Prostate gland (tissue), 2 donors: ENCODE measurements around the gene DCST1. TPM values are rescaled to one million over a fixed set of nuclear protein-coding genes. Genes with fewer than 3 reads are reported as not detected.

Source experiments
- DNase-seq: peaks from one replicate; pipeline ENCODE4 v3.0.0-alpha.2; 2019; ENCODE audit warnings: low spot score
- H3K27ac ChIP-seq, 2 donors: fragments of 200-600 bp; sonication (generic); 2 replicates each; pipeline ENCODE4 v1.5.1; 2017 to 2019
- H3K27me3 ChIP-seq: fragments of 200-600 bp; sonication (generic); replicated peaks from 2 replicates; pipeline ENCODE4 v1.5.1; 2019; ENCODE audit not compliant: insufficient read depth
- H3K36me3 ChIP-seq, 2 donors: fragments of 200-600 bp; sonication (generic); 1 replicate in 1 of 2; 2 replicates in 1 of 2; pipeline versions ENCODE4 v1.5.1 to v1.8.1; 2017 to 2019
- H3K4me1 ChIP-seq: fragments of 200-600 bp; sonication (generic); replicated peaks from 2 replicates; pipeline ENCODE4 v1.5.1; 2019
- H3K4me3 ChIP-seq, 2 donors: fragments of 200-600 bp; sonication (generic); 2 replicates each; pipeline ENCODE4 v1.5.1; 2017 to 2019
- H3K9me3 ChIP-seq: fragments of 200-600 bp; sonication (generic); 2 replicates; pipeline ENCODE4 v1.5.1; 2017
- POLR2A ChIP-seq: fragments of 450-650 bp; IDR thresholded peaks from one replicate; pipeline ENCODE4 v1.6.1; 2016; ENCODE audit warnings: antibody characterized with exemption, mild to moderate bottlenecking
- POLR2AphosphoS5 ChIP-seq: sonication (generic); formaldehyde crosslinking; IDR thresholded peaks from one replicate; pipeline ENCODE4 v1.6.1; 2017; ENCODE audit warnings: antibody characterized with exemption
- WGBS: methylation state at CpG from one replicate; pipeline ENCODE4 v1.1.5; 2018; 5-methylcytosine and 5-hydroxymethylcytosine counted together
- intact Hi-C: fragments of 100-400 bp; cut with DNase I; formaldehyde crosslinking; loops from one replicate; pipeline ENCODE4 v1.14.2; 2022
- total RNA-seq, 2 donors: library from RNA; depleted of rRNA; stranded (reverse); fragments of >200 nt; gene quantifications; one replicate each; pipeline ENCODE4 v1.1.0, GENCODE V29; 2016
- TF ChIP-seq, protein P1 (sequence below), 4 experiments: fragments of 200-600 bp in 2 of 4; fragments of 450-650 bp in 2 of 4; sonication (generic) in 2 of 4; IDR thresholded peaks; 1 replicate in 3 of 4; 2 replicates in 1 of 4; pipeline ENCODE4 v1.5.1; 2016 to 2019; ENCODE audit warnings: antibody characterized with exemption in 4 of 4, mild to moderate bottlenecking in 2 of 4, moderate library complexity in 2 of 4

Gene DCST1
- total RNA-seq, 2 donors from 2014 or later: 0.51 TPM; not detected in 1

GRCh38 chr1:155057104-155057503 is 23.5 kb downstream of the DCST1 start:
- Histone ChIP-seq H3K36me3 (peaks cover 0 to 16% of the 10 kb centered on the region in 2 donors), H3K4me1 (no peaks in the 10 kb centered on the region), H3K27ac (no peak overlapping the region), H3K9me3 (no peaks in the 10 kb centered on the region), H3K27me3 (no peaks in the 10 kb centered on the region), H3K4me3 (no peak overlapping the region)
- intact Hi-C loops: no loop called here
- TF ChIP-seq, protein P1, sequence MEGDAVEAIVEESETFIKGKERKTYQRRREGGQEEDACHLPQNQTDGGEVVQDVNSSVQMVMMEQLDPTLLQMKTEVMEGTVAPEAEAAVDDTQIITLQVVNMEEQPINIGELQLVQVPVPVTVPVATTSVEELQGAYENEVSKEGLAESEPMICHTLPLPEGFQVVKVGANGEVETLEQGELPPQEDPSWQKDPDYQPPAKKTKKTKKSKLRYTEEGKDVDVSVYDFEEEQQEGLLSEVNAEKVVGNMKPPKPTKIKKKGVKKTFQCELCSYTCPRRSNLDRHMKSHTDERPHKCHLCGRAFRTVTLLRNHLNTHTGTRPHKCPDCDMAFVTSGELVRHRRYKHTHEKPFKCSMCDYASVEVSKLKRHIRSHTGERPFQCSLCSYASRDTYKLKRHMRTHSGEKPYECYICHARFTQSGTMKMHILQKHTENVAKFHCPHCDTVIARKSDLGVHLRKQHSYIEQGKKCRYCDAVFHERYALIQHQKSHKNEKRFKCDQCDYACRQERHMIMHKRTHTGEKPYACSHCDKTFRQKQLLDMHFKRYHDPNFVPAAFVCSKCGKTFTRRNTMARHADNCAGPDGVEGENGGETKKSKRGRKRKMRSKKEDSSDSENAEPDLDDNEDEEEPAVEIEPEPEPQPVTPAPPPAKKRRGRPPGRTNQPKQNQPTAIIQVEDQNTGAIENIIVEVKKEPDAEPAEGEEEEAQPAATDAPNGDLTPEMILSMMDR (IDR thresholded peaks at IDR 0.05): no peak
- no peak for TF ChIP-seq POLR2A
- no peak for TF ChIP-seq POLR2AphosphoS5
- DNase-seq: no peak
- WGBS: 94% methylated on average over 8 of the region's 8 CpGs

GRCh38 chr1:155057788-155058211 is 24.2 kb downstream of the DCST1 start:
- Histone ChIP-seq H3K27me3 (no peaks in the 10 kb centered on the region), H3K36me3 (peaks cover 0 to 16% of the 10 kb centered on the region in 2 donors), H3K27ac (no peak overlapping the region), H3K9me3 (no peaks in the 10 kb centered on the region), H3K4me3 (no peak overlapping the region), H3K4me1 (peaks cover 4% of the 10 kb centered on the region)
- TF ChIP-seq, protein P1 (IDR thresholded peaks at IDR 0.05): no peak
- TF ChIP-seq POLR2A (no peak), POLR2AphosphoS5 (no peak)
- WGBS: 95% methylated on average over 7 of the region's 13 CpGs
- intact Hi-C loops: no loop called here
- DNase-seq: no peak

DNA sequence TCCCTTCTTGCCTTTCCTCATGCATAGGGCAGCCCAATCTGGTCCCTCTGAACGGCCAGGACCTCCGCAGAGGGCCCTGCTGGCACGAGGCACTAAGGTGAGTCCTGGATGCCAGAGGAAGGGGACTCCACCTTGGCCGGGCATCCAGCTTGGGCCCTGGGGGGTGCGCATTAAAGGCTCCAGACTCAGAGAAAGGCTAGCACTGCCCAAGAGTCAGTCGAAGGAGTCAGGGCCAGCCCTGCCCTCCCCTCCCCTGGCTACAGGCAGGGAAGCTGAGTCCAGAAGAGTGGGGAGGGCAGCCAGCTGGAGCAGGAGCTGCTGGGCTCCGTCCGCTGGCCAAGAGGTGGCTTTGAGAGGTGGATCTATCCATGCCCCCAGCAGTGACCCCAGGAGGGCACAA is 27.1 kb downstream of the DCST1 start:
- intact Hi-C loops: loop anchor here (10.0 kb wide), 1 partner anchor 506 kb away; the partner anchor contains the start of gene UBE2Q1
- TF ChIP-seq, protein P1 (IDR thresholded peaks at IDR 0.05): no peak
- TF ChIP-seq POLR2AphosphoS5: no peak
- TF ChIP-seq POLR2A: no peak

DNA sequence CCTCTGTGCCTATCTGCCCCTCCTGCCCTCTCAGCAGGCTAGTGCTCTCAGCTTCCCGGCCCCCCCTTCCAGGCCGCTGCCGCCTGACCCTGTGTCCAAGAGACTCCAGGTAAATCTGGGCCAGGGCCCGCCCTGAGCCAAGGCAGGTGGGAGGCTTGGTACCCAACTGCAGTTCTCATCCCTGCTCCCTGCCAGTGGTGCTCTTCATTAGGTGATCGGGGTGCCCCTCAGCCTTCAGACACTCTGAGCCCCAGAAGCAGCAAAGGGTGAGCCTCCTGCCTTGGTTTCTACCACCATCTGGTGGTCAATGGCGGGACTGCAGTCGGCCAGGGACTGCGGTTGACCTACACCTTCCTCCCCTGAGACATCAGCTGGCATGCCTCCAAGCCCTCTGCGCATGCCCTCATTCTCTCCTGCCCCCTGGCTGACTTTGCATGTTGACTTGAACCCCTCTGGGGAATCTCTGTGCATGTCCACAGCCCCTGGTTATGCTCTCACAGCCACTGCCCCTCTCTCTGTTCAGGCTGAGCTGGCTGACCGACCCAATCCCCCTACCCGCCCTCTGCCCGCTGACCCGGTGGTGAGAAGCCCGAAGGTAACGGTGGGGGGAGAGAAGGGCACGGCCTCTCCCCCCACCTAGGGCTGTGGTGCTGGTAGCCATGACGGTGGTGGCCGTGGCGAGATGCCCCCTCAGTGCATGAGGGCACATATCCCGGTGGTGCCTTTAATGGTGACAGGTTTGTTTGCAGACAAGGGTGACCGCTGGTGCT is 27.9 kb downstream of the DCST1 start:
- TF ChIP-seq, protein P1 (IDR thresholded peaks at IDR 0.05): peak; percentile 98 to 99 (median 98)
- no peak for TF ChIP-seq POLR2A
- peak; percentile 50 for TF ChIP-seq POLR2AphosphoS5
- Histone ChIP-seq H3K36me3 (peaks cover 0 to 12% of the 10 kb centered on the region in 2 donors), H3K27ac (no peak overlapping the region), H3K4me1 (peaks cover 10% of the 10 kb centered on the region), H3K9me3 (no peaks in the 10 kb centered on the region), H3K4me3 (no peak overlapping the region), H3K27me3 (no peaks in the 10 kb centered on the region)
- peak; percentile 71 for DNase-seq
- intact Hi-C loops: loop anchor here (10.0 kb wide), 1 partner anchor 507 kb away; the partner anchor contains the start of gene UBE2Q1
- WGBS: 34% methylated on average over 20 of the region's 21 CpGs

More for the DNA sequence above, 27.1 kb downstream of the DCST1 start:
- Histone ChIP-seq H3K27ac (no peak overlapping the region), H3K36me3 (peaks cover 0 to 16% of the 10 kb centered on the region in 2 donors), H3K27me3 (no peaks in the 10 kb centered on the region), H3K4me1 (peaks cover 10% of the 10 kb centered on the region), H3K4me3 (no peak overlapping the region), H3K9me3 (no peaks in the 10 kb centered on the region)
- WGBS: 81% methylated on average over 8 of the region's 8 CpGs
- no peak for DNase-seq
